ENCODE data around the gene CGB2. TPM values are rescaled to one million over a fixed set of nuclear protein-coding genes. Genes with fewer than 3 reads are reported as not detected.
"Not testable (repeated sequence)": the region's sequence is repeated elsewhere in the genome, so short reads cannot be mapped to it uniquely, and the experiment has no call there.

Gene CGB2
- total and polyA plus RNA-seq, 9 of the 15 experiments (the other 6 are each of a cell fraction or from before 2014, with no cell fraction given), result 0.22 TPM; not detected in 8

- no peak for TF ChIP-seq ARID3A (IDR thresholded peaks at IDR 0.05; ENCODE audit: borderline replicate concordance, low read depth, low read length)
- no peak for TF ChIP-seq E2F8 (IDR thresholded peaks at IDR 0.05; ENCODE audit: low read depth, partially characterized antibody)
Observed at GRCh38 chr19:49073514-49074378, 42.1 kb downstream of the CGB2 start (continued).

GRCh38 chr19:49074869-49075268 lies 43.2 kb downstream of the CGB2 start:
- DNase-seq (ENCODE audit: extremely low read depth in 1 of 4, low spot score in 3 of 4), result peak in 1 of 4 experiments; percentile 66
- H3K9me3 ChIP-seq (replicated peaks; ENCODE audit: control insufficient read depth, insufficient read depth, low read depth, low read length); CTCF ChIA-PET (ENCODE audit: low intra/inter-chr PET ratio); H4K20me1 ChIP-seq (replicated peaks; ENCODE audit: control insufficient read depth, insufficient read depth, low read length); in situ Hi-C loops (cut with MboI); H3K4me3 ChIP-seq; H3K27ac ChIP-seq (ENCODE audit: extremely low read depth, low read depth, low read length); H3K4me2 ChIP-seq (ENCODE audit: insufficient read depth, low read length); H3K9me1 ChIP-seq (ENCODE audit: control insufficient read depth, insufficient read depth, low read length); BruUV-seq (replicated peaks); H3K36me3 ChIP-seq (ENCODE audit: control insufficient read depth, insufficient read depth, low read length); H3K9ac ChIP-seq (ENCODE audit: insufficient read depth in 1 of 2, low read depth in 2 of 2, low read length in 2 of 2); H3K79me2 ChIP-seq (ENCODE audit: control insufficient read depth, insufficient read depth, low read length): not testable (repeated sequence)
- Histone ChIP-seq H3K27me3 (ENCODE audit: control insufficient read depth in 2 of 2, insufficient read depth in 2 of 2, low read length in 2 of 2) (peaks cover 0 to 12% of the 10 kb centered on the region in 2 experiments; a peak in 2 of 5 replicates), H3K4me1 (replicated peaks in 1 of 2; ENCODE audit: control insufficient read depth in 2 of 2, insufficient read depth in 2 of 2, low read length in 2 of 2) (peaks cover 9 to 32% of the 10 kb centered on the region in 2 experiments; a peak in 4 of 5 replicates), H2AFZ (ENCODE audit: low read depth, low read length) (peak overlapping the region; percentile 76)
- peak; percentile 81 for FAIRE-seq
- ATAC-seq, result peak; percentile 66
- 20% methylated on average over 6 of the region's 9 CpGs for WGBS (ENCODE audit: insufficient coverage, low coverage, missing lambda C conversion rate)
- POLR2A ChIA-PET, result interaction anchor here (0.7 kb wide), 1 partner anchor 46 kb away, joined by 3 read pairs; no protein-coding TSS in a partner anchor
- intact Hi-C loops (cut with micrococcal nuclease), result loop anchor here (2.0 to 5.0 kb wide), 2 partner anchors 76 to 288 kb away; no protein-coding TSS in a partner anchor
- peak; percentile 59 to 74 (median 62) for TF ChIP-seq CTCF (IDR thresholded peaks at IDR 0.05 in 2 of 3, conservative IDR thresholded peaks at IDR 0.05 in 1 of 3; ENCODE audit: insufficient read depth in 2 of 3, low read depth in 1 of 3, low read length in 3 of 3)
- TF ChIP-seq DEAF1 (CRISPR knock-in tag; IDR thresholded peaks at IDR 0.05), result peak; percentile 60; the same call in 1 of the 2 replicates
- TF ChIP-seq STAG1 (CRISPR knock-in tag; IDR thresholded peaks at IDR 0.05; ENCODE audit: borderline replicate concordance), result peak; percentile 56; the same call in 1 of the 2 replicates
- TF ChIP-seq MAZ (CRISPR knock-in tag; conservative IDR thresholded peaks at IDR 0.05 in 1 of 2, IDR thresholded peaks at IDR 0.05 in 1 of 2), result 0 out of 4 replicates have a peak, but pooled peaks of 1 of the 2 experiments have one; percentile 24
- peak; percentile 66 to 85 for TF ChIP-seq RAD21 (CRISPR knock-in tag; conservative IDR thresholded peaks at IDR 0.05 in 1 of 2, IDR thresholded peaks at IDR 0.05 in 1 of 2)

Measured in K562 (cell line).